Hepatocyte (in vitro differentiated cells): ENCODE measurements around the gene TNNI3K.

Source experiments
- CTCF ChIP-seq: fragments of 200-600 bp; sonication (generic); IDR thresholded peaks from 2 replicates; pipeline ENCODE4 v1.5.1; 2016; ENCODE audit warnings: antibody characterized with exemption, mild to moderate bottlenecking; ENCODE audit not compliant: poor library complexity
- EZH2 ChIP-seq: fragments of 200-600 bp; sonication (generic); IDR thresholded peaks from 2 replicates; pipeline ENCODE4 v1.6.1; 2016; ENCODE audit warnings: antibody characterized with exemption, mild to moderate bottlenecking, borderline replicate concordance
- EZH2phosphoT487 ChIP-seq: fragments of 200-600 bp; sonication (generic); IDR thresholded peaks from one replicate; pipeline ENCODE4 v1.6.1; 2018; ENCODE audit warnings: antibody characterized with exemption, mild to moderate bottlenecking, low read depth, moderate library complexity; ENCODE audit not compliant: unreplicated experiment, severe bottlenecking

DNA sequence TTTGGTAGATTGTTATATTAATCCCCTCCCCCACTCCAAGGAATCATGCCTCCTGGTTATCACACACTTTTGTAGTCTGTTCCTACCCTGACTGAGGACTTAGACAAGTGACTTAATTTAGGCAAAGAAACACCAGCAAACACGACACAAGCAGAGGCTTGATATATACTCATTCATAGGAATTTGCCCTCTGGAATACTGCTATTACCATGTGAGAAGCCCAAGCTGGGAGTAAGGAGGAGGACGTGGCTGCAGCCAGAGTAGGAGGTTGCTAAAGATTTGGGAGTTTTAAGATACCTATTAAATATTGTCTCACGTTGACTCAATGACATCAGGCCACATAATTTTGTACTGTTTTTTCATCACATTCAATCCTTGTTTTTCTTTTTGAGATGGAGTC, 177.1 kb downstream of the TNNI3K start:
- TF ChIP-seq CTCF, result no peak
- no peak for TF ChIP-seq EZH2
- no peak for TF ChIP-seq EZH2phosphoT487
